Hepatic stellate cell (primary cell): ENCODE data around the gene NFE2L1.
A peak's percentile ranks its signal among the peaks of the same experiment; 100 is the strongest.
"Not testable (repeated sequence)": the region's sequence is repeated elsewhere in the genome, so short reads cannot be mapped to it uniquely, and the experiment has no call there.

ENCODE experiments used
- DNase-seq: peaks from one replicate; pipeline ENCODE4 v3.0.0; 2011; ENCODE audit warnings: low spot score

NFE2L1 gene

GRCh38 chr17:48047741-48048383 lies at the start of gene NFE2L1:
Gene NFE2L1, plus strand, starts transcription at chr17:48048359. Its CDS starts 2,760 bp downstream, at chr17:48051119.
- DNase-seq, result peak; percentile 98

GRCh38 chr17:47999582-47999981 lies 48.6 kb upstream of the NFE2L1 start:
- DNase-seq, result no peak

GRCh38 chr17:48001197-48001596 lies 47.0 kb upstream of the NFE2L1 start:
- no peak for DNase-seq

- not testable (repeated sequence) for DNase-seq
Observed at GRCh38 chr17:48001657-48002056, 46.5 kb upstream of the NFE2L1 start.

- peak; percentile 60 for DNase-seq
Observed at GRCh38 chr17:48002266-48002915, 45.8 kb upstream of the NFE2L1 start.

GRCh38 chr17:48002916-48003416 lies 45.2 kb upstream of the NFE2L1 start:
- DNase-seq, result no peak

GRCh38 chr17:48003417-48004151 lies 44.6 kb upstream of the NFE2L1 start:
- DNase-seq, result no peak

GRCh38 chr17:48004983-48005382 lies 43.2 kb upstream of the NFE2L1 start:
- no peak for DNase-seq

GRCh38 chr17:48006936-48007709 lies 41.0 kb upstream of the NFE2L1 start:
- DNase-seq, result no peak

GRCh38 chr17:48010193-48010592 lies 38.0 kb upstream of the NFE2L1 start:
- no peak for DNase-seq

- DNase-seq, result peak; percentile 70
Observed at GRCh38 chr17:48011405-48012150, 36.6 kb upstream of the NFE2L1 start.

GRCh38 chr17:48012151-48012520 lies 36.0 kb upstream of the NFE2L1 start:
- peak; percentile 48 for DNase-seq

GRCh38 chr17:48012654-48013053 lies 35.5 kb upstream of the NFE2L1 start:
- DNase-seq, result no peak

GRCh38 chr17:48013876-48014594 lies 34.1 kb upstream of the NFE2L1 start:
- DNase-seq, result no peak

GRCh38 chr17:48014595-48015111 lies 33.5 kb upstream of the NFE2L1 start:
- DNase-seq, result no peak

- no peak for DNase-seq
Observed at GRCh38 chr17:48016112-48016511, 32.0 kb upstream of the NFE2L1 start.

GRCh38 chr17:48017817-48018158 lies 30.4 kb upstream of the NFE2L1 start:
- DNase-seq, result not testable (repeated sequence)

GRCh38 chr17:48021934-48022333 lies 26.2 kb upstream of the NFE2L1 start:
- DNase-seq, result no peak

- DNase-seq, result no peak
Observed at GRCh38 chr17:48022901-48023300, 25.3 kb upstream of the NFE2L1 start.

GRCh38 chr17:48023400-48024148 lies 24.6 kb upstream of the NFE2L1 start:
- DNase-seq, result peak; percentile 65
